HepG2 (cell line): ENCODE data around the gene CABP5. TPM values are rescaled to one million over a fixed set of nuclear protein-coding genes. Genes with fewer than 3 reads are reported as not detected.

Source experiments
- ATAC-seq: fragments of 200-7000 bp; cut with Tn5 transposase; 3 replicates; pipeline ENCODE4 v1.9.1; 2020; ENCODE audit warnings: mild to moderate bottlenecking, moderate library complexity
- BruUV-seq: library from RNA; stranded (reverse); fragments of 400-500 nt; replicated peaks from 2 replicates; lab custom pipeline; 2021; lab: Mats Ljungman, UMichigan
- CTCF ChIA-PET: fragments of 300-600 bp; formaldehyde crosslinking; extraction: SDS; loops from one replicate; lab custom pipeline; 2021; ENCODE audit warnings: low total read pairs, inconsistent platforms, low intra/inter-chr PET ratio; lab: Yijun Ruan, JAX
- POLR2A ChIA-PET: fragments of 350-600 bp; sonication (Branson Sonifier 250); formaldehyde crosslinking; loops from one replicate; lab custom pipeline; 2020; ENCODE audit warnings: antibody characterized with exemption, inconsistent platforms; lab: Yijun Ruan, JAX
- DNase-seq: peaks from one replicate; pipeline ENCODE4 v3.0.0-alpha.2; 2015; ENCODE audit warnings: low spot score
- FAIRE-seq: peaks from 3 replicates; lab custom pipeline; 2011; peaks lifted over from hg19 to GRCh38; lab: Jason Lieb, UNC
- H2AFZ ChIP-seq: one replicate; pipeline ENCODE4 v1.6.1; 2011; ENCODE audit warnings: low read length, inconsistent platforms
- H3K27ac ChIP-seq: fragments of 300-600 bp; 3 replicates; pipeline ENCODE4 v1.8.0; 2011; ENCODE audit warnings: mixed run types, mild to moderate bottlenecking, mixed read lengths, low read length, inconsistent platforms; ENCODE audit not compliant: insufficient read depth; ENCODE audit errors: extremely low read length
- H3K27me3 ChIP-seq, 2 experiments: fragments of 200-600 bp in 1 of 2; 2 replicates in 1 of 2; 3 replicates in 1 of 2; pipeline versions ENCODE4 v1.6.0 to v1.8.0; 2011; ENCODE audit warnings: low read length in 2 of 2, mild to moderate bottlenecking in 2 of 2, moderate library complexity in 2 of 2, inconsistent platforms in 1 of 2; ENCODE audit not compliant: insufficient read depth in 2 of 2, control insufficient read depth in 1 of 2
- H3K36me3 ChIP-seq, 2 experiments: fragments of 200-600 bp in 1 of 2; replicated peaks in 1 of 2; 2 replicates in 1 of 2; 3 replicates in 1 of 2; pipeline versions ENCODE4 v1.5.1 to v1.8.0; 2011; ENCODE audit warnings: low read length in 2 of 2, inconsistent platforms in 1 of 2; ENCODE audit not compliant: insufficient read depth in 2 of 2, control insufficient read depth in 1 of 2
- H3K4me1 ChIP-seq: 2 replicates; pipeline ENCODE4 v1.5.1; 2012; ENCODE audit warnings: low read length, inconsistent platforms; ENCODE audit not compliant: insufficient read depth
- H3K4me2 ChIP-seq: 2 replicates; pipeline ENCODE4 v1.6.0; 2011; ENCODE audit warnings: low read depth, low read length, inconsistent platforms
- H3K4me3 ChIP-seq, 3 experiments: fragments of 200-600 bp in 1 of 3; sonication (generic), shearing (Covaris generic) in 1 of 3; replicated peaks in 1 of 3; 2 replicates each; pipeline ENCODE4 v1.5.1; 2011 to 2016; ENCODE audit warnings: low read length in 3 of 3, inconsistent platforms in 2 of 3, low read depth in 2 of 3, mild to moderate bottlenecking in 2 of 3, control low read depth in 1 of 3, mixed read lengths in 1 of 3; ENCODE audit not compliant: insufficient read depth in 1 of 3
- H3K79me2 ChIP-seq: one replicate; pipeline ENCODE4 v1.6.1; 2011; ENCODE audit warnings: low read length, inconsistent platforms; ENCODE audit not compliant: insufficient read depth
- H3K9ac ChIP-seq: 2 replicates; pipeline ENCODE4 v1.6.0; 2011; ENCODE audit warnings: mild to moderate bottlenecking, low read depth, low read length, inconsistent platforms; ENCODE audit not compliant: insufficient read depth
- H3K9me3 ChIP-seq: 2 replicates; pipeline ENCODE4 v1.5.1; 2012; ENCODE audit warnings: mild to moderate bottlenecking, low read length
- H4K20me1 ChIP-seq: 2 replicates; pipeline ENCODE4 v1.6.0; 2011; ENCODE audit warnings: inconsistent platforms, mild to moderate bottlenecking, low read length, moderate library complexity; ENCODE audit not compliant: insufficient read depth
- ARID5B ChIP-seq: IDR thresholded peaks from 2 replicates; pipeline ENCODE4 v1.4.0; 2020; ENCODE audit warnings: mild to moderate bottlenecking, missing genetic modification reagents
- CTCF ChIP-seq: sonication (generic); formaldehyde crosslinking; IDR thresholded peaks from 2 replicates; pipeline ENCODE4 v1.5.0; 2020; ENCODE audit warnings: mild to moderate bottlenecking, missing genetic modification reagents, moderate library complexity
- MNT ChIP-seq: fragments of 450-650 bp; IDR thresholded peaks from 2 replicates; pipeline ENCODE4 v1.6.1; 2016
- RAD21 ChIP-seq: fragments of 450-650 bp; formaldehyde crosslinking; IDR thresholded peaks from 2 replicates; pipeline ENCODE4 v1.5.0; 2020; ENCODE audit warnings: mild to moderate bottlenecking
- SMC3 ChIP-seq: IDR thresholded peaks from 2 replicates; pipeline ENCODE4 v1.6.1; 2011; ENCODE audit warnings: low read length, improper control_type of control experiment
- ZMYM4 ChIP-seq: sonication (generic); formaldehyde crosslinking; IDR thresholded peaks from 2 replicates; pipeline ENCODE4 v1.8.1; 2023; ENCODE audit warnings: mild to moderate bottlenecking, missing genetic modification reagents
- ZNF574 ChIP-seq: sonication (generic); formaldehyde crosslinking; IDR thresholded peaks from 2 replicates; pipeline ENCODE4 v1.4.0; 2020; ENCODE audit warnings: missing genetic modification reagents
- ZSCAN29 ChIP-seq: sonication (generic); formaldehyde crosslinking; conservative IDR thresholded peaks from 2 replicates; pipeline ENCODE4 v1.4.0; 2020; ENCODE audit warnings: mild to moderate bottlenecking, missing genetic modification reagents
- WGBS: methylation state at CpG from one replicate; pipeline ENCODE4 v1.1.6; 2017; ENCODE audit warnings: low lambda C conversion rate; 5-methylcytosine and 5-hydroxymethylcytosine counted together
- in situ Hi-C: cut with HindIII; loops from 2 replicates; pipeline ENCODE4 v1.10.0; 2017; ENCODE audit warnings: low pct_unique_long_range_greater_than_20kb; ENCODE audit not compliant: extremely low pct_ligation_motif_present
- intact Hi-C: fragments of 100-400 bp; cut with micrococcal nuclease; formaldehyde crosslinking; loops from one replicate; pipeline ENCODE4 v1.10.0; 2022; ENCODE audit not compliant: unreplicated experiment
- polyA plus RNA-seq, 8 experiments: library from polyadenylated mRNA; depleted of rRNA in 3 of 8; stranded (reverse) in 7 of 8; unstranded in 1 of 8; fragments of >200 nt; fragmentation: Illumina TruSeq in 4 of 8; extraction: Trizol in 4 of 8; gene quantifications; 2 replicates each; pipeline versions ENCODE4 v1.2.1 to v1.2.3, GENCODE V29; 2011 to 2016; ENCODE audit warnings: low read depth in 4 of 8, missing spikeins in 1 of 8, mixed read lengths in 1 of 8; ENCODE audit not compliant: insufficient read depth in 1 of 8
- total RNA-seq, 5 experiments: library from RNA; depleted of rRNA; stranded (reverse); fragments of >200 nt; fragmentation: Illumina TruSeq; extraction: Trizol; gene quantifications; 2 replicates each; pipeline ENCODE4 v1.2.3, GENCODE V29; 2016; ENCODE audit warnings: low read depth in 1 of 5

CABP5 gene
- total and polyA plus RNA-seq, 2 of the 13 experiments (the other 11 are each of a cell fraction or from before 2014, with no cell fraction given), result not detected

GRCh38 chr19:48085904-48086864 is 42.3 kb upstream of the CABP5 start:
- Histone ChIP-seq H3K36me3 (no peaks in the 10 kb centered on the region), H3K4me3 (no peak overlapping the region; a peak in 1 of 6 replicates), H3K27me3 (no peaks in the 10 kb centered on the region), H3K27ac (no peak overlapping the region), H3K9ac (no peak overlapping the region), H3K4me1 (no peaks in the 10 kb centered on the region), H3K4me2 (peak overlapping the region; percentile 38), H3K9me3 (no peaks in the 10 kb centered on the region), H2AFZ (no peak overlapping the region), H3K79me2 (no peaks in the 10 kb centered on the region), H4K20me1 (no peaks in the 10 kb centered on the region)
- ChIA-PET POLR2A (no interaction called here), CTCF (no interaction called here)
- in situ Hi-C loops (no loop called here), intact Hi-C loops (no loop called here)
- FAIRE-seq (peak; percentile 46), ATAC-seq (peak; percentile 92), DNase-seq (no peak)
- TF ChIP-seq ZNF574 (CRISPR knock-in tag), result peak; percentile 98
- no peak for TF ChIP-seq ARID5B (CRISPR knock-in tag)
- TF ChIP-seq ZSCAN29 (CRISPR knock-in tag), result no peak
- 0 out of 2 replicates have a peak, but pooled peaks have one; percentile 23 for TF ChIP-seq RAD21 (CRISPR knock-in tag)
- peak; percentile 46; the same call in 1 of the 2 replicates for TF ChIP-seq SMC3
- peak; percentile 61 for TF ChIP-seq ZMYM4 (CRISPR knock-in tag)
- peak; percentile 96 for TF ChIP-seq MNT
- peak; percentile 60 for TF ChIP-seq CTCF (CRISPR knock-in tag)
- 0% methylated on average over 2 of the region's 7 CpGs for WGBS
- no TSS peak for BruUV-seq
